ENCODE results near the gene TLE2. TPM values are rescaled to one million over a fixed set of nuclear protein-coding genes. Genes with fewer than 3 reads are reported as not detected.
"Not testable (repeated sequence)": the region's sequence is repeated elsewhere in the genome, so short reads cannot be mapped to it uniquely, and the experiment has no call there.

Gene TLE2
- total RNA-seq, 2 experiments from 2014 or later, result 1.2 to 1.6 TPM

GRCh38 chr19:3013263-3013725 is 15.8 kb downstream of the TLE2 start:
- Histone ChIP-seq H3K27ac (ENCODE audit: low read depth, low read length, poor library complexity, severe bottlenecking) (no peak overlapping the region), H2AFZ (ENCODE audit: low read length) (no peak overlapping the region), H3K36me3 (ENCODE audit: insufficient read depth, low read length) (no peaks in the 10 kb centered on the region), H3K4me1 (ENCODE audit: insufficient read depth, low read length, poor library complexity, severe bottlenecking) (no peaks in the 10 kb centered on the region), H3K4me3 (ENCODE audit: low read depth, low read length, poor library complexity, severe bottlenecking) (no peak overlapping the region), H4K20me1 (ENCODE audit: insufficient read depth, low read length) (no peaks in the 10 kb centered on the region), H3K9me2 (ENCODE audit: insufficient read depth, low read length) (no peaks in the 10 kb centered on the region), H3K9me3 (ENCODE audit: low read length) (no peaks in the 10 kb centered on the region), H3K4me2 (ENCODE audit: low read length) (no peak overlapping the region), H3K79me2 (ENCODE audit: insufficient read depth, low read depth, low read length) (no peaks in the 10 kb centered on the region)
- CTCF ChIA-PET (ENCODE audit: unreplicated experiment), result no interaction called here
- intact Hi-C loops (cut with micrococcal nuclease; ENCODE audit: unreplicated experiment), result loop anchor here (2.0 kb wide), 1 partner anchor 26 kb away; no protein-coding TSS in a partner anchor
- no peak for DNase-seq (ENCODE audit: low spot score)
- POLR2A ChIA-PET, result no interaction called here
- BruUV-seq (replicated peaks), result no TSS peak
- no peak for TF ChIP-seq CTCF (conservative IDR thresholded peaks at IDR 0.05; ENCODE audit: low read length)
- TF ChIP-seq EZH2phosphoT487 (IDR thresholded peaks at IDR 0.05; ENCODE audit: borderline replicate concordance, low read depth, low read length), result no peak

GRCh38 chr19:3012621-3013262 is 16.3 kb downstream of the TLE2 start:
- H3K79me2 ChIP-seq (ENCODE audit: insufficient read depth, low read depth, low read length), result no peaks in the 10 kb centered on the region
- POLR2A ChIA-PET, result no interaction called here
- no peak overlapping the region for H3K4me3 ChIP-seq (ENCODE audit: low read depth, low read length, poor library complexity, severe bottlenecking)
- CTCF ChIA-PET (ENCODE audit: unreplicated experiment), result interaction anchor here (0.6 kb wide), 1 partner anchor 1255 kb away, joined by 5 read pairs; no protein-coding TSS in a partner anchor
- no peaks in the 10 kb centered on the region for H4K20me1 ChIP-seq (ENCODE audit: insufficient read depth, low read length)
- H3K4me1 ChIP-seq (ENCODE audit: insufficient read depth, low read length, poor library complexity, severe bottlenecking), result peaks cover 4% of the 10 kb centered on the region
- H3K9me2 ChIP-seq (ENCODE audit: insufficient read depth, low read length), result no peaks in the 10 kb centered on the region
- H3K27ac ChIP-seq (ENCODE audit: low read depth, low read length, poor library complexity, severe bottlenecking), result no peak overlapping the region
- no peaks in the 10 kb centered on the region for H3K9me3 ChIP-seq (ENCODE audit: low read length)
- H2AFZ ChIP-seq (ENCODE audit: low read length), result no peak overlapping the region
- TF ChIP-seq EZH2phosphoT487 (IDR thresholded peaks at IDR 0.05; ENCODE audit: borderline replicate concordance, low read depth, low read length), result no peak
- H3K4me2 ChIP-seq (ENCODE audit: low read length), result no peak overlapping the region
- BruUV-seq (replicated peaks), result no TSS peak
- H3K36me3 ChIP-seq (ENCODE audit: insufficient read depth, low read length), result no peaks in the 10 kb centered on the region
- no peak for DNase-seq (ENCODE audit: low spot score)
- intact Hi-C loops (cut with micrococcal nuclease; ENCODE audit: unreplicated experiment), result loop anchor here (2.0 kb wide), 1 partner anchor 26 kb away; no protein-coding TSS in a partner anchor

GRCh38 chr19:3012059-3012458 is 17.0 kb downstream of the TLE2 start:
- H2AFZ ChIP-seq (ENCODE audit: low read length); DNase-seq (ENCODE audit: low spot score); H4K20me1 ChIP-seq (ENCODE audit: insufficient read depth, low read length); H3K9me3 ChIP-seq (ENCODE audit: low read length); H3K79me2 ChIP-seq (ENCODE audit: insufficient read depth, low read depth, low read length); H3K4me2 ChIP-seq (ENCODE audit: low read length); BruUV-seq (replicated peaks); H3K4me1 ChIP-seq (ENCODE audit: insufficient read depth, low read length, poor library complexity, severe bottlenecking); H3K36me3 ChIP-seq (ENCODE audit: insufficient read depth, low read length); H3K9me2 ChIP-seq (ENCODE audit: insufficient read depth, low read length); H3K4me3 ChIP-seq (ENCODE audit: low read depth, low read length, poor library complexity, severe bottlenecking); H3K27ac ChIP-seq (ENCODE audit: low read depth, low read length, poor library complexity, severe bottlenecking); POLR2A ChIA-PET: not testable (repeated sequence)
- CTCF ChIA-PET (ENCODE audit: unreplicated experiment), result interaction anchor here (0.6 kb wide), 1 partner anchor 1255 kb away, joined by 5 read pairs; no protein-coding TSS in a partner anchor
- intact Hi-C loops (cut with micrococcal nuclease; ENCODE audit: unreplicated experiment), result loop anchor here (2.0 kb wide), 1 partner anchor 25 kb away; no protein-coding TSS in a partner anchor
